Stimulated activated naive CD8-positive, alpha-beta T cell treated with anti-CD3 and anti-CD28 coated beads, Interleukin-15, Interleukin-2, amounts not matched to agents 100 ng/mL and 50 ng/mL, for 24 hours (primary cell): ENCODE measurements around the gene TRIM45.

Experiments
- H3K27ac Mint-ChIP-seq: one replicate; pipeline ENCODE4 v1.8.0; 2021; ENCODE audit warnings: mild to moderate bottlenecking, mixed read lengths
- H3K27me3 Mint-ChIP-seq: one replicate; pipeline ENCODE4 v1.8.0; 2021; ENCODE audit warnings: mixed read lengths
- H3K36me3 Mint-ChIP-seq: one replicate; pipeline ENCODE4 v1.8.0; 2021; ENCODE audit warnings: low read depth, mixed read lengths
- H3K4me1 Mint-ChIP-seq: one replicate; pipeline ENCODE4 v1.8.0; 2021; ENCODE audit warnings: low read depth, mixed read lengths
- H3K4me3 Mint-ChIP-seq: one replicate; pipeline ENCODE4 v1.8.0; 2021; ENCODE audit warnings: mild to moderate bottlenecking, mixed read lengths
- H3K9me3 Mint-ChIP-seq: one replicate; pipeline ENCODE4 v1.8.0; 2021; ENCODE audit warnings: mixed read lengths

Gene TRIM45

GRCh38 chr1:117067533-117068370 lies 53.8 kb downstream of the TRIM45 start:
- Mint-ChIP-seq H3K27me3 (no peaks in the 10 kb centered on the region), H3K9me3 (no peaks in the 10 kb centered on the region), H3K36me3 (peaks cover 60% of the 10 kb centered on the region), H3K27ac (no peak overlapping the region), H3K4me1 (peaks cover 41% of the 10 kb centered on the region), H3K4me3 (no peak overlapping the region)

GRCh38 chr1:117066367-117066766 lies 55.2 kb downstream of the TRIM45 start:
- Mint-ChIP-seq H3K4me3 (no peak overlapping the region), H3K27me3 (no peaks in the 10 kb centered on the region), H3K27ac (no peak overlapping the region), H3K36me3 (peaks cover 51% of the 10 kb centered on the region), H3K4me1 (peaks cover 55% of the 10 kb centered on the region), H3K9me3 (no peaks in the 10 kb centered on the region)

GRCh38 chr1:117061986-117062415 lies 59.5 kb downstream of the TRIM45 start:
- Mint-ChIP-seq H3K4me1 (peaks cover 58% of the 10 kb centered on the region), H3K36me3 (peaks cover 16% of the 10 kb centered on the region), H3K4me3 (no peak overlapping the region), H3K27me3 (no peaks in the 10 kb centered on the region), H3K27ac (no peak overlapping the region), H3K9me3 (no peaks in the 10 kb centered on the region)
